ENCODE data around the gene KRT13. TPM values are rescaled to one million over a fixed set of nuclear protein-coding genes. Genes with fewer than 3 reads are reported as not detected.

The KRT13 gene
- total RNA-seq (not detected in 2 replicates), polyA plus RNA-seq (not detected in 2 replicates)

GRCh38 chr17:41505007-41505808 is at the start of gene KRT13:
Gene KRT13, minus strand, starts transcription at chr17:41505612. Its CDS starts 62 bp downstream, at chr17:41505550.
- H3K9me3 ChIP-seq (ENCODE audit: low read depth) = no peaks in the 10 kb centered on the region
- H3K27me3 ChIP-seq = no peaks in the 10 kb centered on the region
- TF ChIP-seq CTCF (IDR thresholded peaks at IDR 0.05; ENCODE audit: low read depth, low read length) = no peak
- no peak within 1 kb of the TSS for H3K4me3 ChIP-seq
- no peaks in the 10 kb centered on the region for H3K4me1 ChIP-seq (ENCODE audit: low read depth)
- H3K36me3 ChIP-seq = no peaks in the 10 kb centered on the region
- no peak for DNase-seq (ENCODE audit: low read depth in 1 of 2, low spot score in 1 of 2)
- H3K27ac ChIP-seq = no peak within 1 kb of the TSS

- Histone ChIP-seq H3K4me1 (ENCODE audit: low read depth) (no peaks in the 10 kb centered on the region), H3K36me3 (no peaks in the 10 kb centered on the region), H3K9me3 (ENCODE audit: low read depth) (no peaks in the 10 kb centered on the region), H3K4me3 (no peak overlapping the region), H3K27me3 (no peaks in the 10 kb centered on the region), H3K27ac (no peak overlapping the region)
- DNase-seq (ENCODE audit: low read depth in 1 of 2, low spot score in 1 of 2) = no peak
- no peak for TF ChIP-seq CTCF (IDR thresholded peaks at IDR 0.05; ENCODE audit: low read depth, low read length)
Measured at GRCh38 chr17:41553987-41554680, 48.7 kb upstream of the KRT13 start.

- Histone ChIP-seq H3K27me3 (no peaks in the 10 kb centered on the region), H3K27ac (no peak overlapping the region), H3K9me3 (ENCODE audit: low read depth) (no peaks in the 10 kb centered on the region), H3K4me1 (ENCODE audit: low read depth) (no peaks in the 10 kb centered on the region), H3K36me3 (no peaks in the 10 kb centered on the region), H3K4me3 (no peak overlapping the region)
- no peak for TF ChIP-seq CTCF (IDR thresholded peaks at IDR 0.05; ENCODE audit: low read depth, low read length)
- DNase-seq (ENCODE audit: low read depth in 1 of 2, low spot score in 1 of 2) = no peak
Measured at GRCh38 chr17:41553176-41553575, 47.8 kb upstream of the KRT13 start.

GRCh38 chr17:41552455-41552854 is 47.0 kb upstream of the KRT13 start:
- DNase-seq (ENCODE audit: low read depth in 1 of 2, low spot score in 1 of 2) = no peak
- Histone ChIP-seq H3K27ac (no peak overlapping the region), H3K27me3 (no peaks in the 10 kb centered on the region), H3K4me1 (ENCODE audit: low read depth) (peaks cover 4% of the 10 kb centered on the region), H3K36me3 (no peaks in the 10 kb centered on the region), H3K4me3 (no peak overlapping the region), H3K9me3 (ENCODE audit: low read depth) (no peaks in the 10 kb centered on the region)
- no peak for TF ChIP-seq CTCF (IDR thresholded peaks at IDR 0.05; ENCODE audit: low read depth, low read length)

GRCh38 chr17:41551365-41551764 is 46.0 kb upstream of the KRT13 start:
- H3K36me3 ChIP-seq = no peaks in the 10 kb centered on the region
- H3K27me3 ChIP-seq = no peaks in the 10 kb centered on the region
- H3K4me3 ChIP-seq = no peak overlapping the region
- no peak overlapping the region for H3K27ac ChIP-seq
- no peak for TF ChIP-seq CTCF (IDR thresholded peaks at IDR 0.05; ENCODE audit: low read depth, low read length)
- peaks cover 10% of the 10 kb centered on the region for H3K4me1 ChIP-seq (ENCODE audit: low read depth)
- peak in 1 of 2 donors; percentile 38 for DNase-seq (ENCODE audit: low read depth in 1 of 2, low spot score in 1 of 2)
- H3K9me3 ChIP-seq (ENCODE audit: low read depth) = no peaks in the 10 kb centered on the region

Measured in cardiac muscle cell (in vitro differentiated cells and primary cell).